ENCODE measurements around the gene ENPP7.

The ENPP7 gene

DNA sequence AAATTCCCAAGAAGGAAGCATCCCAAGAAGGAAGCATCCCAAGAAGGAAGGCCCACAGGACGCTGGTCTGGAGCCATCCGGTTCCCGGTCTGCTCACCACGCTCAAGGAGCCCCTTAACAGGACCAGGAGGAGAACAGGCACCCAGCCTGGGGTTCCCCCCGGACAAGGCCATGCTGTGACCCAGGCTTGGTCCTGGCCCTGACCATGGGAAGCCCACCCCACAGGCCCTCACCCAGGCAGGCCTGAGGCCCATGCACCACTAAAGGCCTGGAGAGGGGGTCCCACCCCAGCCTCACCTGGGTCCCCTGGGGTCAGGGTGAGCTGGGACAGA, 340 bp upstream of the ENPP7 start:
- TF ChIP-seq, protein P1, sequence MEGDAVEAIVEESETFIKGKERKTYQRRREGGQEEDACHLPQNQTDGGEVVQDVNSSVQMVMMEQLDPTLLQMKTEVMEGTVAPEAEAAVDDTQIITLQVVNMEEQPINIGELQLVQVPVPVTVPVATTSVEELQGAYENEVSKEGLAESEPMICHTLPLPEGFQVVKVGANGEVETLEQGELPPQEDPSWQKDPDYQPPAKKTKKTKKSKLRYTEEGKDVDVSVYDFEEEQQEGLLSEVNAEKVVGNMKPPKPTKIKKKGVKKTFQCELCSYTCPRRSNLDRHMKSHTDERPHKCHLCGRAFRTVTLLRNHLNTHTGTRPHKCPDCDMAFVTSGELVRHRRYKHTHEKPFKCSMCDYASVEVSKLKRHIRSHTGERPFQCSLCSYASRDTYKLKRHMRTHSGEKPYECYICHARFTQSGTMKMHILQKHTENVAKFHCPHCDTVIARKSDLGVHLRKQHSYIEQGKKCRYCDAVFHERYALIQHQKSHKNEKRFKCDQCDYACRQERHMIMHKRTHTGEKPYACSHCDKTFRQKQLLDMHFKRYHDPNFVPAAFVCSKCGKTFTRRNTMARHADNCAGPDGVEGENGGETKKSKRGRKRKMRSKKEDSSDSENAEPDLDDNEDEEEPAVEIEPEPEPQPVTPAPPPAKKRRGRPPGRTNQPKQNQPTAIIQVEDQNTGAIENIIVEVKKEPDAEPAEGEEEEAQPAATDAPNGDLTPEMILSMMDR (IDR thresholded peaks at IDR 0.05; ENCODE audit: control insufficient read depth, insufficient read depth, low read depth, low read length, missing control alignments), result no peak
- H3K4me3 ChIP-seq (ENCODE audit: control insufficient read depth, low read depth, low read length), result no peak overlapping the region
- DNase-seq (ENCODE audit: low read depth), result no peak

GRCh38 chr17:79732254-79732653, 1.5 kb downstream of the ENPP7 start:
- no peak for DNase-seq (ENCODE audit: low read depth)
- TF ChIP-seq, protein P1 (IDR thresholded peaks at IDR 0.05; ENCODE audit: control insufficient read depth, insufficient read depth, low read depth, low read length, missing control alignments), result no peak
- H3K4me3 ChIP-seq (ENCODE audit: control insufficient read depth, low read depth, low read length), result no peak overlapping the region

- no peak for DNase-seq (ENCODE audit: low read depth)
- TF ChIP-seq, protein P1 (IDR thresholded peaks at IDR 0.05; ENCODE audit: control insufficient read depth, insufficient read depth, low read depth, low read length, missing control alignments), result no peak
- H3K4me3 ChIP-seq (ENCODE audit: control insufficient read depth, low read depth, low read length), result no peak overlapping the region
These were observed 2.3 kb downstream of the ENPP7 start for GRCh38 chr17:79732804-79733691.

DNA sequence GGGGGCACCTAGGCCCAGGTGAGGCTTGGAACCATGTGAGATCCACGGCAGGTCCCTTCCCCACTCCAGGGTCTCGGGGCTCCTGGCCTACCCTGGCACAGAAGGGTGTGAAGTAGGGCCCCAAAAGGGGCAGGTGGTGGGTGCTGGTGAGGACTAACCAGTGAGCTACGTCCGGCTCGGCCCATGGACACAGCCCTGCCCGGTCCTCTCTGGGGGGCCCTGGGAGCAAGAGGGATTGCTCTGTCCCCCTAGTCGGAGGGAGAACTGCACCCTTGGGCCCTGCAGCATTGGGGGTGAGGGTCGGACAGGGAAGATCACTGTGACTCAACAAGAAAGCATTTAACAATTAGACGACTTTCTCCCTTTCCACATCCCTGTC, 2.9 kb downstream of the ENPP7 start:
- no peak for DNase-seq (ENCODE audit: low read depth)
- no peak overlapping the region for H3K4me3 ChIP-seq (ENCODE audit: control insufficient read depth, low read depth, low read length)
- TF ChIP-seq, protein P1 (IDR thresholded peaks at IDR 0.05; ENCODE audit: control insufficient read depth, insufficient read depth, low read depth, low read length, missing control alignments), result no peak

DNA sequence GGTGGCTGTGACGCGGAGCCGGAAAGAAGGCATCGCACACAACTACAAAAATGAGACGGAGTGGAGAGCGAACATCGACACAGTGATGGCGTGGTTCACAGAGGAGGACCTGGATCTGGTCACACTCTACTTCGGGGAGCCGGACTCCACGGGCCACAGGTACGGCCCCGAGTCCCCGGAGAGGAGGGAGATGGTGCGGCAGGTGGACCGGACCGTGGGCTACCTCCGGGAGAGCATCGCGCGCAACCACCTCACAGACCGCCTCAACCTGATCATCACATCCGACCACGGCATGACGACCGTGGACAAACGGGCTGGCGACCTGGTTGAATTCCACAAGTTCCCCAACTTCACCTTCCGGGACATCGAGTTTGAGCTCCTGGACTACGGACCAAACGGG, 4.4 kb downstream of the ENPP7 start:
- no peak for DNase-seq (ENCODE audit: low read depth)
- H3K4me3 ChIP-seq (ENCODE audit: control insufficient read depth, low read depth, low read length), result no peak overlapping the region
- TF ChIP-seq, protein P1 (IDR thresholded peaks at IDR 0.05; ENCODE audit: control insufficient read depth, insufficient read depth, low read depth, low read length, missing control alignments), result no peak

GRCh38 chr17:79737046-79737921, 6.5 kb downstream of the ENPP7 start:
- DNase-seq (ENCODE audit: low read depth), result no peak
- TF ChIP-seq, protein P1 (IDR thresholded peaks at IDR 0.05; ENCODE audit: control insufficient read depth, insufficient read depth, low read depth, low read length, missing control alignments), result no peak
- H3K4me3 ChIP-seq (ENCODE audit: control insufficient read depth, low read depth, low read length), result no peak overlapping the region
